Measurements from ENCODE around the gene ABCB4.

Gene ABCB4

GRCh38 chr7:87414794-87415188 is 60.7 kb downstream of the ABCB4 start:
- H3K4me3 ChIP-seq (ENCODE audit: low read depth, low read length): no peak overlapping the region
- TF ChIP-seq, protein P1, sequence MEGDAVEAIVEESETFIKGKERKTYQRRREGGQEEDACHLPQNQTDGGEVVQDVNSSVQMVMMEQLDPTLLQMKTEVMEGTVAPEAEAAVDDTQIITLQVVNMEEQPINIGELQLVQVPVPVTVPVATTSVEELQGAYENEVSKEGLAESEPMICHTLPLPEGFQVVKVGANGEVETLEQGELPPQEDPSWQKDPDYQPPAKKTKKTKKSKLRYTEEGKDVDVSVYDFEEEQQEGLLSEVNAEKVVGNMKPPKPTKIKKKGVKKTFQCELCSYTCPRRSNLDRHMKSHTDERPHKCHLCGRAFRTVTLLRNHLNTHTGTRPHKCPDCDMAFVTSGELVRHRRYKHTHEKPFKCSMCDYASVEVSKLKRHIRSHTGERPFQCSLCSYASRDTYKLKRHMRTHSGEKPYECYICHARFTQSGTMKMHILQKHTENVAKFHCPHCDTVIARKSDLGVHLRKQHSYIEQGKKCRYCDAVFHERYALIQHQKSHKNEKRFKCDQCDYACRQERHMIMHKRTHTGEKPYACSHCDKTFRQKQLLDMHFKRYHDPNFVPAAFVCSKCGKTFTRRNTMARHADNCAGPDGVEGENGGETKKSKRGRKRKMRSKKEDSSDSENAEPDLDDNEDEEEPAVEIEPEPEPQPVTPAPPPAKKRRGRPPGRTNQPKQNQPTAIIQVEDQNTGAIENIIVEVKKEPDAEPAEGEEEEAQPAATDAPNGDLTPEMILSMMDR (IDR thresholded peaks at IDR 0.05; ENCODE audit: low read depth, low read length): no peak
- in situ Hi-C loops (cut with HindIII; ENCODE audit: low sequenced_read_pairs): no loop called here
- DNase-seq (ENCODE audit: low read depth, low spot score): no peak

GRCh38 chr7:87413951-87414793 is 61.3 kb downstream of the ABCB4 start:
- peak; percentile 47 for DNase-seq (ENCODE audit: low read depth, low spot score)

DNA sequence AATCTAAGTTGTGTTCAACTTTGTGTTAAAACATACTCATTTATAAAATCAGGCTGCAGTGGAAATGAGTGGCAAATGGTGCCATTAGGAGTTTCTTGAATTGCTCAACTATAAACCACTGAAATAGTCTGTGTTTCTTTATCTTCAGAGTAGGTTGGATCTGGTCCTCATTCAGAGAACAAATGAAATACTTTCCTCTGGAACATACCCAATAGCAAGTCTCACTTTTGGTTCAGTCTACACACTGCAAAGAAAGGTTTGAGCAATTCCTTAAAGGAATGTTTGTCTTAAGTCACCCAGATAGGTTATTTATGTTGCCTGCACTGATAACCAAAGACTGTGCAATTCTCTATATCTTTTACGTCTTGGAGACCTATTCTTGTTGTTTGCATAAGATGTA is 62.5 kb downstream of the ABCB4 start:
- no peak overlapping the region for H3K4me3 ChIP-seq (ENCODE audit: low read depth, low read length)
- in situ Hi-C loops (cut with HindIII; ENCODE audit: low sequenced_read_pairs): no loop called here
- TF ChIP-seq, protein P1 (IDR thresholded peaks at IDR 0.05; ENCODE audit: low read depth, low read length): no peak
- DNase-seq (ENCODE audit: low read depth, low spot score): peak; percentile 9

More at GRCh38 chr7:87413951-87414793, 61.3 kb downstream of the ABCB4 start:
- in situ Hi-C loops (cut with HindIII; ENCODE audit: low sequenced_read_pairs): no loop called here
- no peak overlapping the region for H3K4me3 ChIP-seq (ENCODE audit: low read depth, low read length)
- TF ChIP-seq, protein P1 (IDR thresholded peaks at IDR 0.05; ENCODE audit: low read depth, low read length): no peak

- in situ Hi-C loops (cut with HindIII; ENCODE audit: low sequenced_read_pairs): no loop called here
- no peak for DNase-seq (ENCODE audit: low read depth, low spot score)
- H3K4me3 ChIP-seq (ENCODE audit: low read depth, low read length): no peak overlapping the region
- TF ChIP-seq, protein P1 (IDR thresholded peaks at IDR 0.05; ENCODE audit: low read depth, low read length): no peak
Observed at GRCh38 chr7:87411186-87411585, 64.3 kb downstream of the ABCB4 start.

GRCh38 chr7:87404674-87405073 is 70.8 kb downstream of the ABCB4 start:
- H3K4me3 ChIP-seq (ENCODE audit: low read depth, low read length): no peak overlapping the region

DNA sequence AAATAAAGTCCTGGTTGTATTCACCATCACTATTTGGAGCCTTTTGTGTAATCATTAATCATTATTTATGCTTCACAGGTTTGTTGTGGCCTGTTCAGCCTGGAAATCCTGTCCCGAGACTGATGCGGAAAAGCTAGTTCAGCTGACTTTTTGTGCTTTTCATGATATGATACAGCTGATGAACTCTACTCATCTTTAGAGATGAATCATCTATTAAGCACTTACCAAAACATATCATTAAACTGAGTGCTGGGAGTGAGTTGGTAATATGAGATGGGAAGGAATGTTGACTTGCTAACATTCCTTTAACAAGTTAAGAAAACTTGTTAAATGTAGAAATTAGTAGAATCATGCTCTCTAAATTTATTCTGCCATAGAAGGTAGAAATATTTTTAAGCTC is 77.0 kb downstream of the ABCB4 start:
- no peak overlapping the region for H3K4me3 ChIP-seq (ENCODE audit: low read depth, low read length)
- peak; percentile 44 for DNase-seq (ENCODE audit: low read depth, low spot score)
- TF ChIP-seq, protein P1 (IDR thresholded peaks at IDR 0.05; ENCODE audit: low read depth, low read length): no peak
- in situ Hi-C loops (cut with HindIII; ENCODE audit: low sequenced_read_pairs): no loop called here

More at GRCh38 chr7:87404674-87405073, 70.8 kb downstream of the ABCB4 start:
- TF ChIP-seq, protein P1 (IDR thresholded peaks at IDR 0.05; ENCODE audit: low read depth, low read length): no peak
- in situ Hi-C loops (cut with HindIII; ENCODE audit: low sequenced_read_pairs): no loop called here
- DNase-seq (ENCODE audit: low read depth, low spot score): no peak

Data from astrocyte of the spinal cord (primary cell).